Neural crest cell (in vitro differentiated cells): Measurements from ENCODE around the gene SDK1. TPM values are rescaled to one million over a fixed set of nuclear protein-coding genes. Genes with fewer than 3 reads are reported as not detected.

Source experiments
- DNase-seq: peaks from one replicate; pipeline ENCODE4 v3.0.0; 2021; ENCODE audit warnings: low read depth, mixed read lengths, low spot score
- H3K27ac Mint-ChIP-seq: one replicate; pipeline ENCODE4 v1.8.0; 2021; ENCODE audit warnings: mild to moderate bottlenecking, mixed read lengths; ENCODE audit not compliant: unreplicated experiment
- H3K27me3 Mint-ChIP-seq: 2 replicates; pipeline ENCODE4 v1.8.0; 2021; ENCODE audit warnings: low read depth, mild to moderate bottlenecking, mixed read lengths
- H3K36me3 Mint-ChIP-seq: 2 replicates; pipeline ENCODE4 v1.8.0; 2021; ENCODE audit warnings: low read depth, mild to moderate bottlenecking, mixed read lengths
- H3K4me1 Mint-ChIP-seq: 2 replicates; pipeline ENCODE4 v1.8.0; 2021; ENCODE audit warnings: mixed read lengths
- H3K4me3 Mint-ChIP-seq: one replicate; pipeline ENCODE4 v1.8.0; 2021; ENCODE audit warnings: mild to moderate bottlenecking, mixed read lengths
- H3K9me3 Mint-ChIP-seq: 2 replicates; pipeline ENCODE4 v1.8.0; 2021; ENCODE audit warnings: mixed read lengths
- total RNA-seq: library from RNA; stranded (reverse); gene quantifications from 2 replicates; pipeline ENCODE4 v1.2.1, GENCODE V29; 2021
- TF ChIP-seq, protein P1 (sequence below): fragments of 200-600 bp; sonication (generic); conservative IDR thresholded peaks from 2 replicates; pipeline ENCODE4 v1.5.0; 2021; ENCODE audit warnings: antibody characterized with exemption, mild to moderate bottlenecking

Gene SDK1
- total RNA-seq, 1 donor from 2014 or later: 11.6 TPM

DNA sequence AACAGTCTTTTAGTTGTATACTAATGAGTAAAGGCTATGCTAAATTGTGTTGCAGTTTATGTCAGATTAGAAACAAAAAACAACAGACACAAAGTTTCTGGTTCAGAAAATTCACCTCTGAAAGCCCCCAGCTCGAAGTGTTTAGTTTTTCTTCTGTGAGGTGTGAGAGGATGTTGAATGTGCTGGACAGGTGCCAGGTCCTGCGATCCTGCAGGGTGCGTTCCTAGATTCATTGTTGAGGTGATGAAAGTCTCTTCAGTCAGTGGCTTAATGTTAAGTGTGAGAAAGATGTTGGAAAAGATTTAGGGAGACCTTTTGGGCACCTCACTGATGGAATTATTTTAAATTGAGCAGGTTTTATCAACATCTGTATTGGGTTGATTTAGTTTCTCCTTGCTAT, 287.3 kb downstream of the SDK1 start:
- Mint-ChIP-seq H3K4me3 (no peak overlapping the region), H3K9me3 (no peaks in the 10 kb centered on the region), H3K4me1 (peaks cover 15% of the 10 kb centered on the region), H3K27me3 (no peaks in the 10 kb centered on the region), H3K36me3 (no peaks in the 10 kb centered on the region), H3K27ac (no peak overlapping the region)
- DNase-seq: no peak
- TF ChIP-seq, protein P1, sequence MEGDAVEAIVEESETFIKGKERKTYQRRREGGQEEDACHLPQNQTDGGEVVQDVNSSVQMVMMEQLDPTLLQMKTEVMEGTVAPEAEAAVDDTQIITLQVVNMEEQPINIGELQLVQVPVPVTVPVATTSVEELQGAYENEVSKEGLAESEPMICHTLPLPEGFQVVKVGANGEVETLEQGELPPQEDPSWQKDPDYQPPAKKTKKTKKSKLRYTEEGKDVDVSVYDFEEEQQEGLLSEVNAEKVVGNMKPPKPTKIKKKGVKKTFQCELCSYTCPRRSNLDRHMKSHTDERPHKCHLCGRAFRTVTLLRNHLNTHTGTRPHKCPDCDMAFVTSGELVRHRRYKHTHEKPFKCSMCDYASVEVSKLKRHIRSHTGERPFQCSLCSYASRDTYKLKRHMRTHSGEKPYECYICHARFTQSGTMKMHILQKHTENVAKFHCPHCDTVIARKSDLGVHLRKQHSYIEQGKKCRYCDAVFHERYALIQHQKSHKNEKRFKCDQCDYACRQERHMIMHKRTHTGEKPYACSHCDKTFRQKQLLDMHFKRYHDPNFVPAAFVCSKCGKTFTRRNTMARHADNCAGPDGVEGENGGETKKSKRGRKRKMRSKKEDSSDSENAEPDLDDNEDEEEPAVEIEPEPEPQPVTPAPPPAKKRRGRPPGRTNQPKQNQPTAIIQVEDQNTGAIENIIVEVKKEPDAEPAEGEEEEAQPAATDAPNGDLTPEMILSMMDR: no peak

DNA sequence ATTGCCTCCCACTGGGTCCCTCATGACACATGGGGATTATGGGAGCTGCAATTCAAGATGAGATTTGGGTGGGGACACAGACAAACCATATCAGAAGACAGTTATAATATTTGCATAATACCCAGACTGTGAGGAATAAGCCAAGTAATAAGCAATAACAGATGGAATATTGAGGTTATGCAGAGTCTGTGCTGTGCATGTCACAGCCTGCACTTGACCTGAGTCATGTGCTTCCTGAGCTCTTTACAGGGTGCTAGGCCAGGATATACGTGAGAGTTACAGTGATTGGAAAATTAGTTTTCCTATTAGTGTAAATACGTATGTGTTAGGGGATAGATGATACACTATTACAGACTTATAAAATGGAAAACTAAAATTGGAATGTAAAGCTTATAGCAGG, 288.7 kb downstream of the SDK1 start:
- Mint-ChIP-seq H3K27me3 (no peaks in the 10 kb centered on the region), H3K4me1 (peaks cover 15% of the 10 kb centered on the region), H3K4me3 (no peak overlapping the region), H3K36me3 (no peaks in the 10 kb centered on the region), H3K27ac (no peak overlapping the region), H3K9me3 (no peaks in the 10 kb centered on the region)
- TF ChIP-seq, protein P1: no peak
- DNase-seq: no peak

DNA sequence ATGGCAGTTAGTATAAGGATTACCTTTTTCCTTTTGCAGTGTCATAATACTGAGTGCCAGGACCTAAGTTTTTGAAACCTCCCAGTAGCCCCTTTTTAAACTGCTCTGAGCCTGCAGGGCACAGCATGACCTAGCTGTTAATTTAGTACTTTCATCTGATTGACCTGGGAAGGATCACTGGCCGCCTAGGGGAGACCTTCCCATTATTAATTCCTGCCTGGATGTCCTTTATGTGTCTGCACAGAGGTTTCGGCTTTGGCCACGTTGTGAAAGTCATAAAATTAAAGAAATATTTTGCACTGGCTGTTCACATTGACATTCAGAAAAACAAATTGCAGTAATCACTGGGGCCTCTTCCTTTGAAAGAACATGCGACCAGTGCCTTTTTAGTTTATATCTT, 290.2 kb downstream of the SDK1 start:
- TF ChIP-seq, protein P1: no peak
- Mint-ChIP-seq H3K27me3 (no peaks in the 10 kb centered on the region), H3K9me3 (no peaks in the 10 kb centered on the region), H3K4me3 (no peak overlapping the region), H3K4me1 (peaks cover 19% of the 10 kb centered on the region), H3K36me3 (no peaks in the 10 kb centered on the region), H3K27ac (no peak overlapping the region)
- DNase-seq: no peak

- DNase-seq: no peak
- Mint-ChIP-seq H3K27me3 (no peaks in the 10 kb centered on the region), H3K4me3 (no peak overlapping the region), H3K36me3 (no peaks in the 10 kb centered on the region), H3K27ac (no peak overlapping the region), H3K9me3 (no peaks in the 10 kb centered on the region), H3K4me1 (peaks cover 19% of the 10 kb centered on the region)
- TF ChIP-seq, protein P1: no peak
Observed at GRCh38 chr7:3591944-3592343, 290.9 kb downstream of the SDK1 start.

- H3K9me3 Mint-ChIP-seq: no peaks in the 10 kb centered on the region
- TF ChIP-seq, protein P1: no peak
- no peak overlapping the region for H3K27ac Mint-ChIP-seq
- H3K27me3 Mint-ChIP-seq: no peaks in the 10 kb centered on the region
- H3K36me3 Mint-ChIP-seq: no peaks in the 10 kb centered on the region
- no peak overlapping the region for H3K4me3 Mint-ChIP-seq
- DNase-seq: no peak
- peaks cover 19% of the 10 kb centered on the region for H3K4me1 Mint-ChIP-seq
Observed at GRCh38 chr7:3592401-3593134, 291.5 kb downstream of the SDK1 start.
